ENCODE data around the gene PHLDB3.

- TF ChIP-seq POLR2A (IDR thresholded peaks at IDR 0.05) (no peak), EP300 (IDR thresholded peaks at IDR 0.05) (no peak)
- TF ChIP-seq, protein P1, sequence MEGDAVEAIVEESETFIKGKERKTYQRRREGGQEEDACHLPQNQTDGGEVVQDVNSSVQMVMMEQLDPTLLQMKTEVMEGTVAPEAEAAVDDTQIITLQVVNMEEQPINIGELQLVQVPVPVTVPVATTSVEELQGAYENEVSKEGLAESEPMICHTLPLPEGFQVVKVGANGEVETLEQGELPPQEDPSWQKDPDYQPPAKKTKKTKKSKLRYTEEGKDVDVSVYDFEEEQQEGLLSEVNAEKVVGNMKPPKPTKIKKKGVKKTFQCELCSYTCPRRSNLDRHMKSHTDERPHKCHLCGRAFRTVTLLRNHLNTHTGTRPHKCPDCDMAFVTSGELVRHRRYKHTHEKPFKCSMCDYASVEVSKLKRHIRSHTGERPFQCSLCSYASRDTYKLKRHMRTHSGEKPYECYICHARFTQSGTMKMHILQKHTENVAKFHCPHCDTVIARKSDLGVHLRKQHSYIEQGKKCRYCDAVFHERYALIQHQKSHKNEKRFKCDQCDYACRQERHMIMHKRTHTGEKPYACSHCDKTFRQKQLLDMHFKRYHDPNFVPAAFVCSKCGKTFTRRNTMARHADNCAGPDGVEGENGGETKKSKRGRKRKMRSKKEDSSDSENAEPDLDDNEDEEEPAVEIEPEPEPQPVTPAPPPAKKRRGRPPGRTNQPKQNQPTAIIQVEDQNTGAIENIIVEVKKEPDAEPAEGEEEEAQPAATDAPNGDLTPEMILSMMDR (IDR thresholded peaks at IDR 0.05) = no peak
These were observed 56.9 kb downstream of the PHLDB3 start for GRCh38 chr19:43447655-43448054.

Data from sigmoid colon (tissue), 4 donors.